Left ventricle myocardium inferior (tissue), 1 donor: Measurements from ENCODE around the gene U2AF1. TPM values are rescaled to one million over a fixed set of nuclear protein-coding genes. Genes with fewer than 3 reads are reported as not detected.
"Not testable (repeated sequence)": the region's sequence is repeated elsewhere in the genome, so short reads cannot be mapped to it uniquely, and the experiment has no call there.

ENCODE experiments used
- DNase-seq: peaks from one replicate; pipeline ENCODE4 v3.0.0-alpha.2; 2020
- H3K27ac ChIP-seq: fragments of 200-600 bp; replicated peaks from 2 replicates; pipeline ENCODE4 v1.8.0; 2021
- H3K27me3 ChIP-seq: fragments of 200-600 bp; 2 replicates; pipeline ENCODE4 v1.8.0; 2021; ENCODE audit warnings: low read depth
- H3K36me3 ChIP-seq: fragments of 200-600 bp; 2 replicates; pipeline ENCODE4 v1.8.0; 2021
- H3K4me1 ChIP-seq: fragments of 200-600 bp; 2 replicates; pipeline ENCODE4 v1.8.0; 2021
- H3K4me3 ChIP-seq: fragments of 200-600 bp; 2 replicates; pipeline ENCODE4 v1.8.0; 2021; ENCODE audit warnings: mild to moderate bottlenecking, moderate library complexity
- H3K9me3 ChIP-seq: fragments of 200-600 bp; replicated peaks from 2 replicates; pipeline ENCODE4 v1.8.0; 2021
- intact Hi-C: fragments of 100-400 bp; cut with micrococcal nuclease; formaldehyde crosslinking; loops from one replicate; pipeline ENCODE4 v1.11.0; 2022
- total RNA-seq: library from RNA; stranded (reverse); fragmentation: NEBNext Ultra II Directional; extraction: Animal tissue kit (Norgen Biotek cat#: 25700); gene quantifications from one replicate; pipeline ENCODE4 v1.2.1, GENCODE V29; 2021
- donor health status: DM: no; HTN: yes; CAD: no; lungs with severe emphysema.

Gene U2AF1
- total RNA-seq, 1 donor from 2014 or later: 20.6 TPM

DNA sequence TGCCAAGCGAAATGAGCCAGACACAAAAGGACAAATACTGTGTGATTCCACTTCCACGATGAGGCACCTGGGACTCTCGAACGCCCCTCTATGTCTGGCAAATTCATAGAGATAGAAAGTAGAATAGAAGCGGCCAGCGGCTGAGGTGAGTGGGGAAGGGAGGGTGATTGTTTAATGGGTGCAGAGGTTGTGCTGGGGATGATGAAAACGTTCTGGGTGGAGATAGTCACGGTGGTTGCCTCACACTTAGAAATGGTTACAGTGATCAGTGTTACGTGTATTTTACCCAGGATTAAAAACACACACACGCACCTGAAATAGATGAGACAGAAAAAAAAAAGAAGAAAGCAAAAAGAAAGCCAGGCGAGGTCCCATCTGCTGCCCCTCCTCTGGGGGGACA, 34.6 kb downstream of the U2AF1 start:
- DNase-seq, H3K4me3 ChIP-seq, intact Hi-C loops, H3K9me3 ChIP-seq, H3K4me1 ChIP-seq, H3K27me3 ChIP-seq, H3K36me3 ChIP-seq, H3K27ac ChIP-seq: not testable (repeated sequence)

DNA sequence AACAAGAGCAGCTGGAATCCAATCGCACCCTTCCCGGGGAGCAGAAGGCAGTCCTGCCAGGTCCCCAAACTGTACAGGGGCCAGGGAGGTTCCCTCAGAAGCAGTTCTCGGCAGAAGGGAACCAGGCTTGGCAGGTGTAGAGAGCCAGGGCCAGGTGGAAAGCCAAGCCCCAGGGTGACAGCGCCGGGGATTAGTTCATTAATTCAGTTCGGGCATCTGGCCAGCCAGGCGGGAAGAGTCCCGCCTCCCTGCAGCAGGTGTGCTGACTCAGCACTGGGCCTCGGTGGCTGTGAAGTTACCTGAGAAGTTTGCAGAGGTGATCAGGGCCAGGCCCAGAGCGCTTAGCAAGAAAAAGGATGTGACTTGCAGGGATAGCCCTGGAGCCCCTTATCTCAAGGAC, 37.7 kb downstream of the U2AF1 start:
- H3K4me3 ChIP-seq, DNase-seq, H3K36me3 ChIP-seq, H3K9me3 ChIP-seq, H3K27me3 ChIP-seq, intact Hi-C loops, H3K27ac ChIP-seq, H3K4me1 ChIP-seq: not testable (repeated sequence)

DNA sequence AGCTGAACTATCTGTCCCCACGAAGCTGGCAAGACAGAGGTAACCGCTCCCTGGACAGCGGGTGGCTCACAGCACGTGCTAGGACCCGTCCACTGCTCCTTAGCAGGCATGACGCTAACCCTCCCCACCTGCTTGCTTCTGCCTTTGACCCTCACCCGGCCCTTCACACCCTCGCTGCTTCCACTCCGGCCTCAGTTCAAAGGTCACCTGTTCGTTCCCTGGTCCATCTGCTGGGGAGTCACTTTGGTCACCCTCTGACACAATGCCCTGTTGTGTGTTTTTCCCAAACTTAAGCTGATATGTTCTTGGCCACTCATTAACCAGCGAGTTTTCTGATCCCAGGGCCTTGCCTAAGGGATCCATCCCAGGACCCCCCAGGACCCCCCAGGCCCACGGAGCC, 39.3 kb downstream of the U2AF1 start:
- H3K4me1 ChIP-seq, H3K27me3 ChIP-seq, intact Hi-C loops, H3K27ac ChIP-seq, H3K36me3 ChIP-seq, DNase-seq, H3K4me3 ChIP-seq, H3K9me3 ChIP-seq: not testable (repeated sequence)

DNA sequence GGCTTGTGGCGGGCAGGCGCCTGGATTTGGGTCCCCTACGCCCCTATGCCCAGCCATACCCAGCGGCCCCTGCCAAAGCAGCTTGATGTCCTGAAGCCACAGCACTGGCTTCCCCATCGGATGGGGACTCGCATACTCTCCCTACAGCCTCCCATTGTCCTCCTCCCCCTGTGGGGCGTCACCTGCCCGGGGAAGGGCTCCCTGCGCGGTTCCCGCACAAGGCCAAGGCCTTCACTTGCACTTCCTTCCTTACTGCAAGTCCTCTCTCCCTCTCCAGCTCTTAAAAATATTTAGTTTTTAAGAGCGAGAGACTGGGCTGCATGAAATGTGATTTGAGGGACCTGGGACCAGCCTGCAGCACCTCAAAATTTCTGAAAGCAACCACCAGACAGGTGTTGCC, 40.7 kb downstream of the U2AF1 start:
- H3K4me1 ChIP-seq, H3K9me3 ChIP-seq, H3K4me3 ChIP-seq, H3K27me3 ChIP-seq, intact Hi-C loops, DNase-seq, H3K36me3 ChIP-seq, H3K27ac ChIP-seq: not testable (repeated sequence)

DNA sequence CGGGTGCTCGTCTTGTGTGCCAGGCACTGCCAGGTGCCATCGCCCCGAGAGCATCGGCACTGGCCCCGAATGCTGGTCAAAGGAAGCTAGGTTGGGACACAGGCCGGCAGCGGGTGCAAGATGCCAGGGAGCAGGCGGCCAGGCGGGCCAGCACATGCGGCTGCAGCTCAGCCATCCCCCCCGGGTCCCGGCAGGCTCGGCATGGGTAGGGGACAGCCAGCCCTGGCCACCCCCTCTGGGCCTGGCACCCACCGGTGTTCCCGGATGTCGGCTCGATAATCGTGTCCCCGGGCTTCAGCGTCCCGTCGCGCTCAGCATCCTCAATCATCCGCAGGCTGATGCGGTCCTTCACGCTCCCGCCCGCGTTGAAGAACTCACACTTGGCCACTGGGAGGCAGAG, 41.4 kb downstream of the U2AF1 start:
- not testable (repeated sequence) for H3K27me3 ChIP-seq

DNA sequence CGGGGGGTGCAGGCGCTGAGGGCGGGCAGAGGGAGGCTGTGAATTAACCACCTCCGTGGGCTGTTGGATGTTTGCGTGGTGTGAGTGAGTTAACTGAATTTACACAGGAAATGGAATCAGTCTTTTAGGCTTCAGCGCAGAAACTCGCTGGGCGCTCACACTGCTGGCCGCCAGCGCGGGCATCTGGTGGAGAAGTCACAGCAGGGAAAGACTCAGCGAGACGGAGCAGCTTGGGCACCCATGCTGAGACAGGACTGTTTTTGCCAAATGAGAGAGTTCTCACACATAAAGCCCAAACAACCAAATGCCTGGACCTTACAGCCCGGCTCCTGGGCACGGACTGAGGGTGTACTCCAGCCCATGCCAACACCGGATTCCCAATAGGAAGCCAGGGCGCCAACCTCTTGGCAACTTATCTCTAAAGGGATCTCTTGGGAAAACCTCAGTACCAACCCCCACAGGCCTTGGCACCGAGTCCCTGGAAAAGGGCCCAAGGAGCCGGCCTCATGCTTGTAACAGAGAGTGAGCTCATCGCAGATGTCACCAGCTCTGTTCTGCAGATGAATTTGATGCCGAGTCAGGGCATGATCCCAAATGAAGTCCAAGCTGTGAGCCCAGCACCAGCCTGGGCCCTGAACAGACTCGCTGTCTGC, 43.0 kb downstream of the U2AF1 start:
- H3K36me3 ChIP-seq, H3K27ac ChIP-seq, H3K9me3 ChIP-seq, H3K4me1 ChIP-seq, H3K4me3 ChIP-seq, intact Hi-C loops, H3K27me3 ChIP-seq, DNase-seq: not testable (repeated sequence)

More for the DNA sequence above, 41.4 kb downstream of the U2AF1 start:
- H3K9me3 ChIP-seq, DNase-seq, H3K27ac ChIP-seq, H3K36me3 ChIP-seq, H3K4me1 ChIP-seq, intact Hi-C loops, H3K4me3 ChIP-seq: not testable (repeated sequence)

DNA sequence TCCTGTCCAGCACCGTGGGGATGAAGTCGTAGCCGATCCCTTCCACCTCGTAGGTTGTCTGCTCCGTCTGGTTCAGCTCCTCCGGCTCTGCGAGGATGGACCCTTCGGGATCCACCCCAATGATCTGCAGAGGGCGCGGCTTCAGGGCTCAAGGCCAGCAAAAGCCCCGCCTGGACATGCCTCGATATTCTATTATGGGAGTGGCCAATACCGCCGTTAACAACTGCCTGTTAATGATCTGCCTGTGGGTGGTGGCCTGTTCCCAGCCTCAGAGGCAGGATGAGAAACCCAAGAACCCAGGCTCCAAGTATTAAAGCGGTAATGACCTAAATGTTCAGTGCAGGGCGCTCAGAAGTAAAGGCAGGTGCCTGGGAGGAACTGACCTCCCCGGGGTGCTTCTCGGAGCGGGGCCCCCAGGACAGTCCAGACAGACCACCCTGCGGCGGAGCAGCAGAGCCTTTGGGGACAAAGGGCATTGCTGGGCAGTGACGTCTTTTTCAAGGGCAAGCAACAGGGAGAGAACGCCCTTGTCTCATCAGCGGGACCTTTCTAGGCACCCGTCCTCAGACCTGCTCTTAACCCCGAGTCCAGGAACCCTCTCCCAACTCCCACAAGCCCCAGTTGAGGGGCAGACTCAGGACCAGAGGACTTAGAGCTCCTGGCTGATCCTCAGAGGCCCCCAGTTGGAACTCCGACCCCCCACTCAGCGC, 44.3 kb downstream of the U2AF1 start:
- H3K27me3 ChIP-seq, DNase-seq, intact Hi-C loops, H3K9me3 ChIP-seq, H3K4me3 ChIP-seq, H3K4me1 ChIP-seq, H3K27ac ChIP-seq, H3K36me3 ChIP-seq: not testable (repeated sequence)

DNA sequence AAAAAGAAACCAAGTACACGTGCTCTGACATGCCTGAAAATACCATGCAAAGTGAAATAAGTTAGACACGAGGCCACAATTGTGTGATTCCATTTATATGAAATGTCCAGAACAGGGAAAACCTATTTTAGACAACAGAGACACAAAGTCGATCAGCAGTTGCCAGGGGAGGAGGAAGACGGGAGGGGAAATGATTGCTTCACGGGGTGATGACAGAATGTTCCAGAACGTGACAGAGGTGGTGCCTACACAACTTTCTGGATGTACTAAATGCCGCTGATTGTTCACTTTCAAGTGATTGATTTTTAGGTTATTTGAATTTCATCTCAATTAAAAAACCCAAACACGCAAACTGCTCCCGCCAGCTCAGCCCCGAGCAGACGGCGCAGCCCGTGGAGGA, 54.3 kb downstream of the U2AF1 start:
- H3K27ac ChIP-seq, H3K9me3 ChIP-seq, H3K4me3 ChIP-seq, H3K27me3 ChIP-seq, H3K36me3 ChIP-seq, H3K4me1 ChIP-seq, DNase-seq, intact Hi-C loops: not testable (repeated sequence)

DNA sequence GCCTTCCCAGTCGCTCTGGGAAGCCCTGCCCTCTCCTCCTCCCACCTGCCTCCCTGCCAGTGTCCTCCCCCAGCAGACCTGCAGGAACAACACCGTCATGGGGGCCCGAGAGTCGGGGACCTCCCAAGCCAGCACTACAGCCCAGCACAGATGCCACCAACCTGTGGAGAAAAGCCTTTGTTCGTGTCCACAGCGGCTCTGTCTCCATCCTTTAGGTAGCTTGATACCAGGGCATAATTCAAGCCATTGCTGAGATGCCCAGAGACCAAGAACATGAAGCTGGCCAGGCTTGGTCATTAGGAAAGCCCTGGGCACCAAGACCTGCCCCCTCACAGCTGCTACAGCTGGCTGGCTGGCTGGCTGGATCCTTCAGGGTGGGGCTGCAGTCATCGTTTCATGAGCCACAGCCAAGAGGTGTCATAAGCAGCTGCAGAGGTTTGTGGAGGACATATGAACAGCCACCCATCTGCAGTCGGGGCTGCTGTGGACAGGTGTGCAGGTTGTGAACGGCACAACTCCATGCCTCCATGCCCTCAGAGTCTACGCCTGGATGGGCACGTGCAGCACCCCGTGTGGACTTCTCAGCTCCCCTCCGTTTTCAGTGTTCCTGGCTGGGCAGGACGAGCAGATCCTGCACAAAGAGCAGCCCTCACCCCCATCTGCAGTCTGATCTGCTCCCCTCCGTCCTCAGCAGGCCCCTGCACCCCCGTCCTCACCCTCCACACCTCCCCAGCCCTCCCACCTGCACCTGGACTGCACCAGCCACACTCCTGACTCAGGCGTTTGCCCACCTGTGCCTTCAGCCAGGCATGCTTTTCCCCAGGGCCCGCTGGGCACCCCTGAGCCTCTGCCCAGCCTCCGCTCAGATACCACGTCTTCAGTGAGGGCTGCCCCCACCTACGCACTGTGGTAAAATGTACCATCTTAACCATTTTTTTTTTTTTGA, 61.2 kb downstream of the U2AF1 start:
- intact Hi-C loops, H3K9me3 ChIP-seq, DNase-seq, H3K4me1 ChIP-seq, H3K4me3 ChIP-seq, H3K36me3 ChIP-seq, H3K27me3 ChIP-seq: not testable (repeated sequence)
- peak overlapping the region; percentile 63 for H3K27ac ChIP-seq

DNA sequence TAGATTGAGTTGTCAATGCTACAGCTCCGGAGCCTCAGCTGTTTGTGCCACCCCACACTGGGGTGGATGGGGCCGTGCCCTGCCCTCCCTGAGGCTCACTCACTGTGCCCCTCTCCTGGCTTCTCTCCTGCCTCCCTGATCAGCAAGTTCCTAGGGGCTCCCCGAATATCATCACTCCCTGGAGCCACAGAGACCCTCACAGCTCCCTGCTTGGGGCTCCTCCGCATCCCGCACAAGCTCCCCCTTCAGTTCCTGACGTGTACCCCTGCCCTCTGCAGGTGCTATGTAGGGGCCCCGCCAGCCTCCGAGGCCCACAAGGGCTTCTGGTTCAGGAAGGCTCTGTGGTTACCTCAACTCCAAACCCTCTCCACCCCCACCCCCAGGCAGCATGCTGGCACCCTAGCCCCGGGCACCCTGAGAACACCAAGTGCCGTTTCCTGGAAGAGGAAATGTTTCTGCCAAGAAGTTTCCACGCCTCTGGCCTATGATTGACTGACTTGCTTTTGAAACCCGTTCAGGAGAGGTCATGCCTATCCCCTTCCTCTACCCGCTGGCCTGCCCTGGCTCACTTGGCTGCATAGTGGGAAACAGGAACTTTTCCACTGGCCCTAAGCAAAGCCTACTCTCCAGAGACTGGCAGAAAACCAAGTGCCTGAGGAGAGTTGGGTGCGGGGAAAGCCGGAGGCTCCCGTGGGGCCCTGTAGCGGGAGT, 62.0 kb downstream of the U2AF1 start:
- intact Hi-C loops, H3K4me3 ChIP-seq, H3K9me3 ChIP-seq, H3K27me3 ChIP-seq, H3K36me3 ChIP-seq, DNase-seq, H3K4me1 ChIP-seq: not testable (repeated sequence)
- peak overlapping the region; percentile 63 for H3K27ac ChIP-seq

DNA sequence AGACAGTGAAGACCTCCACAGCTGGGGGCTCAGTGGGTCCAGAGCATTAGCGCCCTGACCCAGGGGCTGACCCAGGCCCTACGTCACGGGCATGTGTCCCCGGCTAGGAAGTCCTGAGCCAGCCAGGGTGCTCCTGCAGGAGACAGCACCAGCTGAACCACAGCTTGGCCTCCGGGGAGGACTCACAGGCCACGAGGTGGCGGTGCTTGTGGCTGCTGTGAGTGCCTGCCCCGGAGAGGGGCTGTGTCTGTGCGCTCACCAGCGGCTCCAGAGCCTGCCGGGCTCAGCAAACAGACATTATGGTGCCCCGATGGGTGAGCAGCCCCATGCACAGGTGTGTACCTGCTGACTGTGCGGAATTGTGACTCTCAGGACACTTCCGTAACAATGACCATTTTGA, 62.8 kb downstream of the U2AF1 start:
- H3K4me1 ChIP-seq, DNase-seq, H3K4me3 ChIP-seq, H3K27ac ChIP-seq, H3K9me3 ChIP-seq, H3K27me3 ChIP-seq, intact Hi-C loops, H3K36me3 ChIP-seq: not testable (repeated sequence)

DNA sequence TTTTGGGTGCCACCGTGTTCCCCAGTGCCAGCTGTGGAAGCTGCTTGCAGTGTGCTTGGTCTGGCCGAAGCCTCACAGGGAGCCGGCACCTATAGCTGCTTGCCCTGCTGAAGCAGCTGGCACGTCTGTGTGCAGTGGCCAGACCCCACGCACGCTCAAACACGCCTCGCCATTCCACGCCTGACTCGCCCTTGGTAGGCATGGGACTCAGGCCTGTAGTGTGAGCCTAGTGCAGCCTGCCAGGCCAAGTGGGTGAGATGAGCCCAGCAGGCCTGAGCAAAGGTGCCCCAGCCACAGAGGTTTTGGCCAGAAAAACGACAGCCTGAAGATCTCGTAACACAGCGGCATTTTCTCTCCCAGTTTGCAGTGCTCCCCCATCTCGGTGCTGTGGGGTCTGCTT, 64.1 kb downstream of the U2AF1 start:
- H3K27me3 ChIP-seq, H3K4me1 ChIP-seq, intact Hi-C loops, H3K36me3 ChIP-seq, H3K9me3 ChIP-seq, H3K27ac ChIP-seq, DNase-seq, H3K4me3 ChIP-seq: not testable (repeated sequence)
